Endothelial cell of umbilical vein (primary cell): ENCODE measurements around the gene FNIP1. TPM values are rescaled to one million over a fixed set of nuclear protein-coding genes. Genes with fewer than 3 reads are reported as not detected.

Experiments
- BruUV-seq: library from RNA; stranded (reverse); fragments of 400-500 nt; replicated peaks from 2 replicates; lab custom pipeline; 2021; lab: Mats Ljungman, UMichigan
- CTCF ChIA-PET: fragments of 300-600, 350-600 bp; sonication (Branson Sonifier 250); formaldehyde crosslinking; loops from one replicate; lab custom pipeline; 2021; ENCODE audit warnings: antibody characterized with exemption, inconsistent platforms; lab: Charles Lee
- POLR2A ChIA-PET: fragments of 300-600, 350-600 bp; sonication (Branson Sonifier 250); formaldehyde crosslinking; loops from one replicate; lab custom pipeline; 2021; ENCODE audit warnings: antibody characterized with exemption, inconsistent platforms; lab: Charles Lee
- DNase-seq: peaks from one replicate; pipeline ENCODE4 v3.0.0-alpha.2; 2011; ENCODE audit warnings: low read depth, low spot score
- FAIRE-seq: peaks from 2 replicates; lab custom pipeline; 2011; peaks lifted over from hg19 to GRCh38; lab: Jason Lieb, UNC
- H2AFZ ChIP-seq: 2 replicates; pipeline ENCODE4 v1.6.0; 2012; ENCODE audit warnings: low read depth, low read length, control low read depth, inconsistent platforms
- H3K27ac ChIP-seq: 2 replicates; pipeline ENCODE4 v1.5.1; 2011; ENCODE audit warnings: low read depth, mild to moderate bottlenecking, control low read depth, low read length, moderate library complexity; ENCODE audit not compliant: insufficient read depth
- H3K27me3 ChIP-seq, 2 experiments: 2 replicates each; pipeline versions ENCODE4 v1.6.0 to v1.6.1; 2011; ENCODE audit warnings: low read length in 2 of 2, mixed read lengths in 1 of 2; ENCODE audit not compliant: control insufficient read depth in 2 of 2, insufficient read depth in 2 of 2
- H3K36me3 ChIP-seq, 2 experiments: 2 replicates in 1 of 2; 3 replicates in 1 of 2; pipeline ENCODE4 v1.5.1; 2011; ENCODE audit warnings: low read length in 2 of 2, mild to moderate bottlenecking in 1 of 2, moderate library complexity in 1 of 2; ENCODE audit not compliant: control insufficient read depth in 2 of 2, insufficient read depth in 2 of 2; ENCODE audit errors: extremely low read depth in 1 of 2
- H3K4me1 ChIP-seq: 3 replicates; pipeline ENCODE4 v1.5.1; 2011; ENCODE audit warnings: mild to moderate bottlenecking, low read length; ENCODE audit not compliant: control insufficient read depth, insufficient read depth; ENCODE audit errors: extremely low read depth
- H3K4me2 ChIP-seq: 2 replicates; pipeline ENCODE4 v1.6.1; 2011; ENCODE audit warnings: low read length, control low read depth, mixed read lengths; ENCODE audit not compliant: insufficient read depth
- H3K4me3 ChIP-seq, 3 experiments: fragments of 200-600 bp in 1 of 3; sonication (generic), shearing (Covaris generic) in 1 of 3; replicated peaks in 1 of 3; 2 replicates each; pipeline ENCODE4 v1.5.1; 2011 to 2016; ENCODE audit warnings: control low read depth in 3 of 3, low read length in 3 of 3, mild to moderate bottlenecking in 2 of 3, inconsistent platforms in 1 of 3, low read depth in 1 of 3, moderate library complexity in 1 of 3; ENCODE audit not compliant: insufficient read depth in 1 of 3
- H3K79me2 ChIP-seq: 2 replicates; pipeline ENCODE4 v1.6.0; 2012; ENCODE audit warnings: low read length, inconsistent platforms; ENCODE audit not compliant: control insufficient read depth, insufficient read depth
- H3K9ac ChIP-seq: replicated peaks from 2 replicates; pipeline ENCODE3; 2011; ENCODE audit warnings: low read length, control low read depth; ENCODE audit not compliant: insufficient read depth; ENCODE audit errors: extremely low read depth
- H3K9me1 ChIP-seq: replicated peaks from 3 replicates; pipeline ENCODE4 v1.6.0; 2011; ENCODE audit warnings: mild to moderate bottlenecking, low read length; ENCODE audit not compliant: control insufficient read depth, insufficient read depth; ENCODE audit errors: extremely low read depth
- H3K9me3 ChIP-seq: replicated peaks from 2 replicates; pipeline ENCODE4 v1.5.1; 2012; ENCODE audit warnings: low read length, inconsistent platforms; ENCODE audit not compliant: control insufficient read depth, insufficient read depth
- H4K20me1 ChIP-seq: replicated peaks from 2 replicates; pipeline ENCODE3; 2011; ENCODE audit warnings: mild to moderate bottlenecking, low read length; ENCODE audit not compliant: control insufficient read depth, insufficient read depth; ENCODE audit errors: extremely low read depth
- EZH2 ChIP-seq: IDR thresholded peaks from 2 replicates; pipeline ENCODE4 v1.6.1; 2012; ENCODE audit warnings: borderline replicate concordance, low read depth, mild to moderate bottlenecking, moderate library complexity, low read length, inconsistent platforms; ENCODE audit not compliant: severe bottlenecking
- FOS ChIP-seq: IDR thresholded peaks from 2 replicates; pipeline ENCODE4 v1.6.1; 2011; ENCODE audit warnings: mild to moderate bottlenecking, low read length, moderate library complexity, borderline replicate concordance; ENCODE audit not compliant: insufficient read depth
- GATA2 ChIP-seq: IDR thresholded peaks from 2 replicates; pipeline ENCODE4 v1.7.0; 2011; ENCODE audit warnings: low read depth, mild to moderate bottlenecking, moderate library complexity, mixed read lengths, low read length; ENCODE audit not compliant: insufficient read length, insufficient read depth
- JUN ChIP-seq: IDR thresholded peaks from 2 replicates; pipeline ENCODE4 v1.6.1; 2011; ENCODE audit warnings: borderline replicate concordance, low read depth; ENCODE audit not compliant: insufficient read length, insufficient read depth
- MYC ChIP-seq: IDR thresholded peaks from one replicate; pipeline ENCODE4 v1.6.1; 2011; ENCODE audit warnings: mild to moderate bottlenecking, low read depth, low read length
- POLR2A ChIP-seq: IDR thresholded peaks from 2 replicates; pipeline ENCODE4 v1.6.1; 2012; ENCODE audit warnings: low read depth, mild to moderate bottlenecking, control low read depth, low read length
- POLR2AphosphoS5 ChIP-seq: IDR thresholded peaks from 2 replicates; pipeline ENCODE4 v1.6.1; 2012; ENCODE audit warnings: low read depth, mild to moderate bottlenecking, control low read depth, low read length, moderate library complexity; ENCODE audit not compliant: insufficient read depth
- dilution Hi-C: fragments of 300-500 bp; cut with MboI; formaldehyde crosslinking; loops from one replicate; pipeline ENCODE4 v1.15.0; 2019; ENCODE audit warnings: low sequenced_read_pairs; ENCODE audit not compliant: extremely low pct_ligation_motif_present
- intact Hi-C: fragments of 100-400 bp; cut with micrococcal nuclease; formaldehyde crosslinking; loops from one replicate; pipeline ENCODE4 v1.10.0; 2022
- polyA plus RNA-seq, 4 experiments: library from polyadenylated mRNA; depleted of rRNA in 3 of 4; stranded (reverse) in 3 of 4; unstranded in 1 of 4; fragments of >200 nt; gene quantifications; 2 replicates each; pipeline versions ENCODE4 v1.2.1 to v1.2.3, GENCODE V29; 2011 to 2012; ENCODE audit warnings: missing spikeins in 1 of 4
- total RNA-seq: library from RNA; stranded (reverse); gene quantifications from 2 replicates; pipeline ENCODE4 v1.2.3, GENCODE V29; 2021
- TF ChIP-seq, protein P1 (sequence below): IDR thresholded peaks from 2 replicates; pipeline ENCODE4 v1.6.1; 2011; ENCODE audit not compliant: insufficient read depth, insufficient read length
- TF ChIP-seq, protein P2 (sequence below), 2 donors: IDR thresholded peaks; 1 replicate in 1 of 2; 2 replicates in 1 of 2; pipeline ENCODE4 v1.5.1; 2011; ENCODE audit warnings: low read length in 2 of 2, mild to moderate bottlenecking in 2 of 2, moderate library complexity in 2 of 2, control low read depth in 1 of 2, inconsistent platforms in 1 of 2, low read depth in 1 of 2; ENCODE audit not compliant: insufficient read depth in 1 of 2; ENCODE audit errors: extremely low read depth in 1 of 2

The FNIP1 gene
- total and polyA plus RNA-seq, 2 donors (not counting 3 experiments of a cell fraction or from before 2014, with no cell fraction given): 5.9 to 27.3 TPM

DNA sequence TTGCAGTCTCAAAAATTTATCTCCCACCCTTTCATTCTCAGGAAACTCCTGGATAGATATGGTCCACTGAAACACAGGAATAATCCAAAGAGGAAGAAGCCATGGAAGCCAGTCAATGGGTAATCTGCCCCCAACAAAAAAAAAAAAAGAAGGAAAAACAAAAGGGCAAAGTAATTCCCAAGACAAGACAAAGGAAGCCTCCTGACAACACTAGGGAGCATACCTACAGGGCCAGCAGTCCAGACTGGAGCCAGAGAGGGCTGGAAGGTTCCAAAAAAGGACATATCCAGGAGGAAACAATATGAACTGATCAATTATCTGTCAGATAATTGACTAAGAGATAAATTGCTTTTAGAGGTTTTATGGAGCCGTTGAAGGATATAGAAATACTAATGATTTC is 12.9 kb downstream of the FNIP1 start:
- no peak overlapping the region for H2AFZ ChIP-seq
- no peaks in the 10 kb centered on the region for H3K9me3 ChIP-seq
- no peaks in the 10 kb centered on the region for H3K27me3 ChIP-seq
- intact Hi-C loops (no loop called here), dilution Hi-C loops (no loop called here)
- DNase-seq: no peak
- CTCF ChIA-PET: interaction anchor here (1.0 kb wide), 2 partner anchors 11 to 191 kb away, joined by 3 read pairs; no protein-coding TSS in a partner anchor
- POLR2A ChIA-PET: no interaction called here
- no peak overlapping the region for H3K9ac ChIP-seq
- H3K4me3 ChIP-seq: no peak overlapping the region
- no peaks in the 10 kb centered on the region for H3K4me1 ChIP-seq
- FAIRE-seq: no peak
- H3K36me3 ChIP-seq: no peaks in the 10 kb centered on the region
- no TSS peak for BruUV-seq
- TF ChIP-seq MYC (no peak), FOS (no peak), EZH2 (no peak), POLR2A (no peak), JUN (no peak), GATA2 (no peak), POLR2AphosphoS5 (no peak)
- TF ChIP-seq, protein P1, sequence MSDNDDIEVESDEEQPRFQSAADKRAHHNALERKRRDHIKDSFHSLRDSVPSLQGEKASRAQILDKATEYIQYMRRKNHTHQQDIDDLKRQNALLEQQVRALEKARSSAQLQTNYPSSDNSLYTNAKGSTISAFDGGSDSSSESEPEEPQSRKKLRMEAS: no peak
- TF ChIP-seq, protein P2, sequence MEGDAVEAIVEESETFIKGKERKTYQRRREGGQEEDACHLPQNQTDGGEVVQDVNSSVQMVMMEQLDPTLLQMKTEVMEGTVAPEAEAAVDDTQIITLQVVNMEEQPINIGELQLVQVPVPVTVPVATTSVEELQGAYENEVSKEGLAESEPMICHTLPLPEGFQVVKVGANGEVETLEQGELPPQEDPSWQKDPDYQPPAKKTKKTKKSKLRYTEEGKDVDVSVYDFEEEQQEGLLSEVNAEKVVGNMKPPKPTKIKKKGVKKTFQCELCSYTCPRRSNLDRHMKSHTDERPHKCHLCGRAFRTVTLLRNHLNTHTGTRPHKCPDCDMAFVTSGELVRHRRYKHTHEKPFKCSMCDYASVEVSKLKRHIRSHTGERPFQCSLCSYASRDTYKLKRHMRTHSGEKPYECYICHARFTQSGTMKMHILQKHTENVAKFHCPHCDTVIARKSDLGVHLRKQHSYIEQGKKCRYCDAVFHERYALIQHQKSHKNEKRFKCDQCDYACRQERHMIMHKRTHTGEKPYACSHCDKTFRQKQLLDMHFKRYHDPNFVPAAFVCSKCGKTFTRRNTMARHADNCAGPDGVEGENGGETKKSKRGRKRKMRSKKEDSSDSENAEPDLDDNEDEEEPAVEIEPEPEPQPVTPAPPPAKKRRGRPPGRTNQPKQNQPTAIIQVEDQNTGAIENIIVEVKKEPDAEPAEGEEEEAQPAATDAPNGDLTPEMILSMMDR (IDR thresholded peaks at IDR 0.05; ENCODE audit: extremely low read depth in 1 of 2, insufficient read depth in 1 of 2, low read depth in 1 of 2, low read length in 2 of 2): no peak
- no peak overlapping the region for H3K4me2 ChIP-seq
- no peaks in the 10 kb centered on the region for H4K20me1 ChIP-seq
- H3K27ac ChIP-seq: no peak overlapping the region
- H3K79me2 ChIP-seq: peaks cover 89% of the 10 kb centered on the region
- no peaks in the 10 kb centered on the region for H3K9me1 ChIP-seq
